T-helper 2 cell treated with Interferon-gamma antibody and Interleukin-4, amounts not matched to agents 100 ng/mL and 5 ng/mL, for 36 hours (primary cell): ENCODE data around the gene ISM1. TPM values are rescaled to one million over a fixed set of nuclear protein-coding genes. Genes with fewer than 3 reads are reported as not detected.

ENCODE experiments used
- intact Hi-C: fragments of 100-400 bp; cut with micrococcal nuclease; formaldehyde crosslinking; loops from one replicate; pipeline ENCODE4 v1.15.1; 2023
- total RNA-seq: library from RNA; stranded (reverse); gene quantifications from 2 replicates; pipeline ENCODE4 v1.2.3, GENCODE V29; 2022

Gene ISM1
- total RNA-seq, 1 donor from 2014 or later = 3.0 TPM

DNA sequence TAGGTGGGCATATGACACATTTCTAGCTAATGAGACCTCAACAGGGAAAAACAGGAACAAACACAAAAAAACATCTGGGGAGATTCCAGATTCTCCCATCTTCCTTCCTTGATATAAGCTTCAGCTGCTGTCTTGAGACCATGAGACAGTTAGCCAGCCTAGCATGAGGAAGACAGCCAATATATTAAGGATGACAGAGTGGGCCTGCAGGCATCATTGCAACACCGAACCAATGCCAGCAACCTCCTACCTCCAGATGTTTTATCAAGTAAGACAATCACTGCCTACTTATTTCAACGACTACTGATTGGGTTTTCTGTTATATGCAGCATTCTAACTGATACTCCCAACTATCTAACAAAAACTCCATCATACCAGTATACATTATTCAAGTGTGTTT lies 119.0 kb downstream of the ISM1 start:
- intact Hi-C loops = no loop called here

DNA sequence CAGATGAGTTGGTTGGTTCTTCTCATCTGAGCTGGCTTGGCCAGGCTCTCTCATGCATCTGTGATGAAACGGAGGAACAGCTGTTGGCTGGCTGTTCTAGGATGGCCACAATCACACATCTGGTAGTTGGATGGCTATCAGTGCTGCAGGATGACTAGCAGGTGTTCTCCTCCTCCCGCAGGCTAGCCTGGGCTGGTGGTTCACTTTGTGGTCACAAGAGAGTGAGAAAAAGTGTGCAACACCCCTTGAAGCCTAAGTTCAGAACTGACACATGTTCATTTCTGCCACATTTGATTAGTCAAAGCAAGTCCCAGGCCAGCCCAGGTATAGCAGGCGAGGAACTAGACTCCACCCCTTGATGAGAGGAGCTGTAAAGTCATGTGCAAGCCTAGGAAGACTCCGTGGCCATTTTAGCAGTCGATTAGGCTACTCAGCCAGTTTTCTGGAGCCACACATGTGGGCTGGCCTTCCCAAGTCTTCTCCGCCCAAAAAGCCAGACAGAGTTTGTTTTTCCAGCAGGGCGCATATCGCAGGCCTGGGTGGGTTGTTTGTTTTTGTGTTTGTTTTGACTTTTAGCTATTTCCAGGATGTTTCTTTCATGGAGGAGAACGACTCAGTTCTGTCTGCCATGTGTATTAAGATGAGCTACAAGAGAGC lies 120.8 kb downstream of the ISM1 start:
- intact Hi-C loops = no loop called here

- intact Hi-C loops = no loop called here
Observed at GRCh38 chr20:13342469-13343242, 121.6 kb downstream of the ISM1 start.

GRCh38 chr20:13344671-13345070 lies 123.6 kb downstream of the ISM1 start:
- intact Hi-C loops = no loop called here

GRCh38 chr20:13348311-13349234 lies 127.5 kb downstream of the ISM1 start:
- intact Hi-C loops = no loop called here

- intact Hi-C loops = no loop called here
Observed at GRCh38 chr20:13349235-13349604, 128.1 kb downstream of the ISM1 start.

Other genes starting within 250 kb of the ISM1 start
- 0.73 and 0.95 TPM in 2 replicates for gene SPTLC3, start 212.3 kb upstream of the ISM1 start, total RNA-seq